PC-3 (cell line): Measurements from ENCODE around the gene RERE. TPM values are rescaled to one million over a fixed set of nuclear protein-coding genes. Genes with fewer than 3 reads are reported as not detected.

ENCODE experiments used
- ATAC-seq: fragments of 200-7000 bp; cut with Tn5 transposase; 2 replicates; pipeline ENCODE4 v1.9.1; 2020; ENCODE audit warnings: mild to moderate bottlenecking, moderate library complexity
- BruUV-seq: library from RNA; stranded (reverse); fragments of 400-500 nt; replicated peaks from 2 replicates; lab custom pipeline; 2021; lab: Mats Ljungman, UMichigan
- CTCF ChIA-PET: fragments of 300-600 bp; sonication (Branson Sonifier 250); formaldehyde crosslinking; loops from one replicate; lab custom pipeline; 2022; ENCODE audit warnings: antibody characterized with exemption; lab: Charles Lee
- POLR2A ChIA-PET: fragments of 300-600 bp; sonication (Branson Sonifier 250); formaldehyde crosslinking; loops from one replicate; lab custom pipeline; 2022; ENCODE audit warnings: antibody characterized with exemption; ENCODE audit not compliant: unreplicated experiment; lab: Charles Lee
- DNase-seq: peaks from one replicate; pipeline ENCODE4 v3.0.0-alpha.2; 2015
- H2AFZ ChIP-seq: fragments of 300-600 bp; sonication (generic); 2 replicates; pipeline ENCODE4 v1.6.0; 2016; ENCODE audit warnings: antibody characterized with exemption, low read length
- H3F3A ChIP-seq: fragments of 300-600 bp; sonication (generic); one replicate; pipeline ENCODE4 v1.6.0; 2017; ENCODE audit warnings: antibody characterized with exemption, low read length, control low read depth, mild to moderate bottlenecking; ENCODE audit not compliant: unreplicated experiment
- H3K27ac ChIP-seq: fragments of 300-600 bp; sonication (generic); 2 replicates; pipeline ENCODE4 v1.5.1; 2016; ENCODE audit warnings: mild to moderate bottlenecking, low read length
- H3K27me3 ChIP-seq: fragments of 300-600 bp; sonication (generic); 2 replicates; pipeline ENCODE4 v1.6.1; 2016; ENCODE audit warnings: low read length, mixed read lengths
- H3K36me3 ChIP-seq: fragments of 300-600 bp; sonication (generic); 2 replicates; pipeline ENCODE4 v1.6.1; 2016; ENCODE audit warnings: low read depth, mixed run types, low read length, mixed read lengths
- H3K4me1 ChIP-seq: fragments of 300-600 bp; sonication (generic); 2 replicates; pipeline ENCODE4 v1.5.1; 2016; ENCODE audit warnings: low read length; ENCODE audit not compliant: insufficient read depth
- H3K4me2 ChIP-seq: fragments of 300-600 bp; sonication (generic); 2 replicates; pipeline ENCODE4 v1.6.0; 2016; ENCODE audit warnings: low read length
- H3K4me3 ChIP-seq: fragments of 300-600 bp; sonication (generic); 2 replicates; pipeline ENCODE4 v1.5.1; 2016; ENCODE audit warnings: mild to moderate bottlenecking, low read length, mixed read lengths
- H3K79me2 ChIP-seq: fragments of 300-600 bp; sonication (generic); 2 replicates; pipeline ENCODE4 v1.6.1; 2017; ENCODE audit warnings: low read length, mixed read lengths
- H3K9ac ChIP-seq: fragments of 300-600 bp; sonication (generic); 2 replicates; pipeline ENCODE4 v1.6.0; 2016; ENCODE audit warnings: mild to moderate bottlenecking, low read length
- H3K9me2 ChIP-seq: fragments of 300-600 bp; sonication (generic); replicated peaks from 2 replicates; pipeline ENCODE4 v1.6.1; 2016; ENCODE audit warnings: mixed run types, low read length, mixed read lengths
- H3K9me3 ChIP-seq: fragments of 300-600 bp; sonication (generic); 2 replicates; pipeline ENCODE4 v1.6.1; 2016; ENCODE audit warnings: low read length, mixed read lengths
- H4K20me1 ChIP-seq: fragments of 300-600 bp; sonication (generic); 2 replicates; pipeline ENCODE4 v1.6.1; 2016; ENCODE audit warnings: low read length, mixed read lengths
- EZH2 ChIP-seq: fragments of 300-600 bp; sonication (generic); IDR thresholded peaks from one replicate; pipeline ENCODE4 v1.6.1; 2017; ENCODE audit warnings: antibody characterized with exemption, mild to moderate bottlenecking, low read length; ENCODE audit not compliant: unreplicated experiment
- EZH2phosphoT487 ChIP-seq: fragments of 300-600 bp; sonication (generic); IDR thresholded peaks from 2 replicates; pipeline ENCODE4 v1.6.1; 2018; ENCODE audit warnings: mild to moderate bottlenecking, antibody characterized with exemption, low read length, borderline replicate concordance
- intact Hi-C: fragments of 100-400 bp; cut with micrococcal nuclease; formaldehyde crosslinking; loops from 2 replicates; pipeline ENCODE4 v1.9.0; 2023
- total RNA-seq: library from RNA; depleted of rRNA; stranded (reverse); fragments of >200 nt; gene quantifications from 2 replicates; pipeline ENCODE4 v1.2.3, GENCODE V29; 2014
- TF ChIP-seq, protein P1 (sequence below): fragments of 300-600 bp; sonication (generic); conservative IDR thresholded peaks from 2 replicates; pipeline ENCODE4 v1.5.1; 2017; ENCODE audit warnings: antibody characterized with exemption, low read depth, mild to moderate bottlenecking, low read length

Gene RERE
- total RNA-seq, 1 experiment from 2014 or later = 24.2 TPM

DNA sequence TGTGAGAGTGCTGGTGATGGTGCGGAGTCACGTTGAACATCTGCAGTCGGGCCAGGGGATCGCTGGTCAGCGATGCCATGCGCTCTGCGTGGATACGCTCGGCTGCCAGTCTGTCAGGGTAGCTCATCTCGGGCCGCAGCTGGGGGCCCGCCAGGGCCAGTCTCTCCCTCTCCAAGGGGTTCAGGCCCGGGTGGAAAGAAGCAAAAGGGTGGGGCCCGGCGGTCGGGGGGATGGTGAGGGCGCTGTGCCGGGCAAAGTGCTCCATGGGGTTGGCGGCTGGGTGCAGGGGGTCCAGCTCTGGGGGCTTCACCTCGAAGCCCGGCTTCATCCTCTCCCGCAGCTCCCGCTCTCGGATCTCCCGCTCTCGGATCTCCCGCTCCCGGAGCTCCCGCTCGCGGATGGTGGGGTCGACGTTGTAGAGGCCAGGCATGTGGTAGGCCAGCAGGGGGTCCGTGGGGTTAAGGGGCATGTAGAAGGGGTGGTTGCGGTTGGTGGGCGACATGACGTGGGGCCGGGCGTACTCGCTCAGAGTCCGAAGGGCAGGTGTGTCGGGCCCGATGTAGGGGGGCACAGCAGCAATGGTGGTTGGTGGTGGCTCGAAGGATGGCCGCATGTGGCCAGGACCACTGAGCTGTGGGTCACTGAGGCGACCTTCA is 459.1 kb downstream of the RERE start:
- no TSS peak for BruUV-seq
- Histone ChIP-seq H3K27me3 (no peaks in the 10 kb centered on the region), H3K27ac (no peak overlapping the region), H2AFZ (no peak overlapping the region), H3K4me2 (no peak overlapping the region), H4K20me1 (no peaks in the 10 kb centered on the region), H3K9me3 (no peaks in the 10 kb centered on the region), H3K9me2 (no peaks in the 10 kb centered on the region), H3K9ac (no peak overlapping the region), H3K4me1 (no peaks in the 10 kb centered on the region), H3K4me3 (no peak overlapping the region), H3K79me2 (no peaks in the 10 kb centered on the region), H3F3A (no peaks in the 10 kb centered on the region), H3K36me3 (peaks cover 12% of the 10 kb centered on the region)
- POLR2A ChIA-PET = no interaction called here
- CTCF ChIA-PET = no interaction called here
- ATAC-seq (no peak), DNase-seq (no peak)
- intact Hi-C loops = no loop called here
- TF ChIP-seq EZH2phosphoT487 = no peak
- TF ChIP-seq EZH2 = no peak
- TF ChIP-seq, protein P1, sequence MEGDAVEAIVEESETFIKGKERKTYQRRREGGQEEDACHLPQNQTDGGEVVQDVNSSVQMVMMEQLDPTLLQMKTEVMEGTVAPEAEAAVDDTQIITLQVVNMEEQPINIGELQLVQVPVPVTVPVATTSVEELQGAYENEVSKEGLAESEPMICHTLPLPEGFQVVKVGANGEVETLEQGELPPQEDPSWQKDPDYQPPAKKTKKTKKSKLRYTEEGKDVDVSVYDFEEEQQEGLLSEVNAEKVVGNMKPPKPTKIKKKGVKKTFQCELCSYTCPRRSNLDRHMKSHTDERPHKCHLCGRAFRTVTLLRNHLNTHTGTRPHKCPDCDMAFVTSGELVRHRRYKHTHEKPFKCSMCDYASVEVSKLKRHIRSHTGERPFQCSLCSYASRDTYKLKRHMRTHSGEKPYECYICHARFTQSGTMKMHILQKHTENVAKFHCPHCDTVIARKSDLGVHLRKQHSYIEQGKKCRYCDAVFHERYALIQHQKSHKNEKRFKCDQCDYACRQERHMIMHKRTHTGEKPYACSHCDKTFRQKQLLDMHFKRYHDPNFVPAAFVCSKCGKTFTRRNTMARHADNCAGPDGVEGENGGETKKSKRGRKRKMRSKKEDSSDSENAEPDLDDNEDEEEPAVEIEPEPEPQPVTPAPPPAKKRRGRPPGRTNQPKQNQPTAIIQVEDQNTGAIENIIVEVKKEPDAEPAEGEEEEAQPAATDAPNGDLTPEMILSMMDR = no peak

- Histone ChIP-seq H3K27ac (no peak overlapping the region), H3K9me2 (no peaks in the 10 kb centered on the region), H3K4me2 (no peak overlapping the region), H3K4me3 (no peak overlapping the region), H3K4me1 (no peaks in the 10 kb centered on the region), H3K79me2 (no peaks in the 10 kb centered on the region), H3K36me3 (peaks cover 12% of the 10 kb centered on the region), H4K20me1 (no peaks in the 10 kb centered on the region), H2AFZ (no peak overlapping the region), H3K9me3 (no peaks in the 10 kb centered on the region), H3F3A (no peaks in the 10 kb centered on the region), H3K9ac (no peak overlapping the region), H3K27me3 (no peaks in the 10 kb centered on the region)
- TF ChIP-seq, protein P1 = no peak
- TF ChIP-seq EZH2 (no peak), EZH2phosphoT487 (no peak)
- intact Hi-C loops = no loop called here
- CTCF ChIA-PET = no interaction called here
- DNase-seq (no peak), ATAC-seq (no peak)
- BruUV-seq = no TSS peak
- POLR2A ChIA-PET = no interaction called here
These were observed 459.9 kb downstream of the RERE start for GRCh38 chr1:8357329-8358101.
